WTC11 (cell line): ENCODE results near the gene YARS1. TPM values are rescaled to one million over a fixed set of nuclear protein-coding genes. Genes with fewer than 3 reads are reported as not detected.
A peak's percentile ranks its signal among the peaks of the same experiment; 100 is the strongest.

Experiments
- ATAC-seq: fragments of 200-7000 bp; cut with Tn5 transposase; 2 replicates; pipeline ENCODE4 v1.10.0; 2021; ENCODE audit warnings: mild to moderate bottlenecking, moderate library complexity
- CTCF ChIA-PET: fragments of 300-600 bp; sonication (Branson Sonifier 250); formaldehyde crosslinking; loops from one replicate; lab custom pipeline; 2021; ENCODE audit warnings: antibody characterized with exemption; lab: Charles Lee
- POLR2A ChIA-PET: fragments of 350-600 bp; sonication (Branson Sonifier 250); formaldehyde crosslinking; loops from one replicate; lab custom pipeline; 2021; ENCODE audit warnings: antibody characterized with exemption; lab: Charles Lee
- DNase-seq: peaks from one replicate; pipeline ENCODE4 v3.0.0; 2021; ENCODE audit warnings: low spot score
- H3K27ac Mint-ChIP-seq: 2 replicates; pipeline ENCODE4 v1.8.0; 2021; ENCODE audit warnings: mixed read lengths
- H3K27me3 Mint-ChIP-seq: 2 replicates; pipeline ENCODE4 v1.8.0; 2021; ENCODE audit warnings: low read depth, mild to moderate bottlenecking, moderate library complexity, mixed read lengths
- H3K36me3 Mint-ChIP-seq: 2 replicates; pipeline ENCODE4 v1.8.0; 2021; ENCODE audit warnings: mixed read lengths
- H3K4me1 Mint-ChIP-seq: 2 replicates; pipeline ENCODE4 v1.8.0; 2022; ENCODE audit warnings: mixed read lengths
- H3K4me3 Mint-ChIP-seq: 2 replicates; pipeline ENCODE4 v1.8.0; 2021; ENCODE audit warnings: mild to moderate bottlenecking, moderate library complexity, mixed read lengths
- H3K9me3 Mint-ChIP-seq: 2 replicates; pipeline ENCODE4 v1.8.0; 2021; ENCODE audit warnings: mixed read lengths
- CDX4 ChIP-seq: fragments of 250-450 bp; sonication (Bioruptor Pico); IDR thresholded peaks from 2 replicates; pipeline ENCODE4 v1.9.0; 2021; ENCODE audit warnings: moderate library complexity, mild to moderate bottlenecking, inconsistent platforms, borderline replicate concordance
- E2F5 ChIP-seq: sonication (generic); formaldehyde crosslinking; IDR thresholded peaks from 2 replicates; pipeline ENCODE4 v1.8.1; 2022; ENCODE audit warnings: mild to moderate bottlenecking, moderate library complexity, missing genetic modification reagents
- ETV6 ChIP-seq: sonication (generic); formaldehyde crosslinking; IDR thresholded peaks from 2 replicates; pipeline ENCODE4 v1.8.1; 2022; ENCODE audit warnings: mild to moderate bottlenecking, missing genetic modification reagents
- GABPB1 ChIP-seq: sonication (generic); formaldehyde crosslinking; IDR thresholded peaks from 2 replicates; pipeline ENCODE4 v1.8.1; 2023; ENCODE audit warnings: mild to moderate bottlenecking, missing genetic modification reagents
- GRHL2 ChIP-seq: fragments of 250-450 bp; sonication (Bioruptor Pico); IDR thresholded peaks from 2 replicates; pipeline ENCODE4 v1.8.0; 2022; ENCODE audit warnings: mild to moderate bottlenecking, moderate library complexity; ENCODE audit not compliant: insufficient replicate concordance, severe bottlenecking
- PRRX2 ChIP-seq: fragments of 250-450 bp; sonication (Bioruptor Pico); IDR thresholded peaks from 2 replicates; pipeline ENCODE4 v1.8.0; 2021; ENCODE audit warnings: mild to moderate bottlenecking
- SOX15 ChIP-seq: fragments of 250-450 bp; sonication (Bioruptor Pico); IDR thresholded peaks from 2 replicates; pipeline ENCODE4 v1.9.0; 2021; ENCODE audit warnings: mild to moderate bottlenecking
- TCF7 ChIP-seq: sonication (generic); formaldehyde crosslinking; IDR thresholded peaks from 2 replicates; pipeline ENCODE4 v1.8.0; 2022; ENCODE audit warnings: mild to moderate bottlenecking, low read depth, missing genetic modification reagents, moderate library complexity
- ZBTB21 ChIP-seq: sonication (generic); formaldehyde crosslinking; IDR thresholded peaks from 2 replicates; pipeline ENCODE4 v1.8.1; 2023; ENCODE audit warnings: mild to moderate bottlenecking, missing genetic modification reagents, borderline replicate concordance
- ZNF121 ChIP-seq: sonication (generic); formaldehyde crosslinking; IDR thresholded peaks from 2 replicates; pipeline ENCODE4 v1.8.0; 2023; ENCODE audit warnings: missing genetic modification reagents
- ZNF317 ChIP-seq: sonication (generic); formaldehyde crosslinking; IDR thresholded peaks from 2 replicates; pipeline ENCODE4 v1.8.1; 2023; ENCODE audit warnings: low read depth, mild to moderate bottlenecking, moderate library complexity, missing genetic modification reagents, borderline replicate concordance
- ZNF416 ChIP-seq: fragments of 250-450 bp; sonication (Bioruptor Pico); IDR thresholded peaks from 2 replicates; pipeline ENCODE4 v1.9.0; 2021; ENCODE audit warnings: mild to moderate bottlenecking, inconsistent platforms
- ZNF423 ChIP-seq: fragments of 250-450 bp; sonication (Bioruptor Pico); IDR thresholded peaks from 2 replicates; pipeline ENCODE4 v2.1.2; 2022; ENCODE audit warnings: mild to moderate bottlenecking, moderate library complexity
- ZNF671 ChIP-seq: fragments of 250-450 bp; sonication (Bioruptor Pico); IDR thresholded peaks from 2 replicates; pipeline ENCODE4 v1.8.0; 2021; ENCODE audit warnings: mild to moderate bottlenecking
- total RNA-seq: library from RNA; stranded (reverse); gene quantifications from 3 replicates; pipeline ENCODE4 v1.2.3, GENCODE V29; 2021
- TF ChIP-seq, protein P1 (sequence below): sonication (generic); formaldehyde crosslinking; IDR thresholded peaks from 2 replicates; pipeline ENCODE4 v1.8.1; 2022; ENCODE audit warnings: mild to moderate bottlenecking, missing genetic modification reagents, moderate library complexity, borderline replicate concordance
- TF ChIP-seq, protein P2 (sequence below): sonication (generic); formaldehyde crosslinking; IDR thresholded peaks from 2 replicates; pipeline ENCODE4 v1.8.1; 2023; ENCODE audit warnings: mild to moderate bottlenecking, moderate library complexity, missing genetic modification reagents
- TF ChIP-seq, protein P3 (sequence below): fragments of 200-600 bp; IDR thresholded peaks from 2 replicates; pipeline ENCODE4 v1.8.0; 2022; ENCODE audit warnings: antibody characterized with exemption
- TF ChIP-seq, protein P4 (sequence below): sonication (generic); formaldehyde crosslinking; IDR thresholded peaks from 2 replicates; pipeline ENCODE4 v1.8.0; 2022; ENCODE audit warnings: mild to moderate bottlenecking, missing genetic modification reagents

YARS1 gene
- total RNA-seq, 1 experiment from 2014 or later: 197 TPM

- peak overlapping the region; percentile 4; the same call in 1 of the 2 replicates for H3K4me3 Mint-ChIP-seq
- ChIA-PET CTCF (interaction anchor here (1.1 kb wide), 1 partner anchor 59 kb away, joined by 3 read pairs; no protein-coding TSS in a partner anchor), POLR2A (no interaction called here)
- H3K9me3 Mint-ChIP-seq: no peaks in the 10 kb centered on the region; the same call in 1 of the 2 replicates
- peaks cover 43% of the 10 kb centered on the region for H3K36me3 Mint-ChIP-seq
- DNase-seq: no peak
- no peak for ATAC-seq
- H3K4me1 Mint-ChIP-seq: peaks cover 60% of the 10 kb centered on the region
- TF ChIP-seq ZNF416 (no peak), SOX15 (no peak), GABPB1 (CRISPR knock-in tag) (peak; percentile 88)
- TF ChIP-seq, protein P1, sequence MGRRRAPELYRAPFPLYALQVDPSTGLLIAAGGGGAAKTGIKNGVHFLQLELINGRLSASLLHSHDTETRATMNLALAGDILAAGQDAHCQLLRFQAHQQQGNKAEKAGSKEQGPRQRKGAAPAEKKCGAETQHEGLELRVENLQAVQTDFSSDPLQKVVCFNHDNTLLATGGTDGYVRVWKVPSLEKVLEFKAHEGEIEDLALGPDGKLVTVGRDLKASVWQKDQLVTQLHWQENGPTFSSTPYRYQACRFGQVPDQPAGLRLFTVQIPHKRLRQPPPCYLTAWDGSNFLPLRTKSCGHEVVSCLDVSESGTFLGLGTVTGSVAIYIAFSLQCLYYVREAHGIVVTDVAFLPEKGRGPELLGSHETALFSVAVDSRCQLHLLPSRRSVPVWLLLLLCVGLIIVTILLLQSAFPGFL (CRISPR knock-in tag): no peak
- peak overlapping the region; percentile 86 for H3K27ac Mint-ChIP-seq
- no peaks in the 10 kb centered on the region for H3K27me3 Mint-ChIP-seq
Measured at GRCh38 chr1:32813941-32814739, 3.0 kb downstream of the YARS1 start.

GRCh38 chr1:32811917-32812316 is 5.2 kb downstream of the YARS1 start:
- Mint-ChIP-seq H3K27me3 (no peaks in the 10 kb centered on the region), H3K4me3 (no peak overlapping the region; the same call in 1 of the 2 replicates), H3K4me1 (peaks cover 51% of the 10 kb centered on the region), H3K27ac (peak overlapping the region; percentile 50), H3K9me3 (no peaks in the 10 kb centered on the region; the same call in 1 of the 2 replicates), H3K36me3 (peaks cover 64% of the 10 kb centered on the region)
- TF ChIP-seq, protein P2, sequence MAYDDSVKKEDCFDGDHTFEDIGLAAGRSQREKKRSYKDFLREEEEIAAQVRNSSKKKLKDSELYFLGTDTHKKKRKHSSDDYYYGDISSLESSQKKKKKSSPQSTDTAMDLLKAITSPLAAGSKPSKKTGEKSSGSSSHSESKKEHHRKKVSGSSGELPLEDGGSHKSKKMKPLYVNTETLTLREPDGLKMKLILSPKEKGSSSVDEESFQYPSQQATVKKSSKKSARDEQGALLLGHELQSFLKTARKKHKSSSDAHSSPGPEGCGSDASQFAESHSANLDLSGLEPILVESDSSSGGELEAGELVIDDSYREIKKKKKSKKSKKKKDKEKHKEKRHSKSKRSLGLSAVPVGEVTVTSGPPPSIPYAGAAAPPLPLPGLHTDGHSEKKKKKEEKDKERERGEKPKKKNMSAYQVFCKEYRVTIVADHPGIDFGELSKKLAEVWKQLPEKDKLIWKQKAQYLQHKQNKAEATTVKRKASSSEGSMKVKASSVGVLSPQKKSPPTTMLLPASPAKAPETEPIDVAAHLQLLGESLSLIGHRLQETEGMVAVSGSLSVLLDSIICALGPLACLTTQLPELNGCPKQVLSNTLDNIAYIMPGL (CRISPR knock-in tag): no peak
- TF ChIP-seq CDX4 (CRISPR knock-in tag) (no peak), ZNF121 (peak; percentile 83)
- ATAC-seq (no peak), DNase-seq (no peak)
- ChIA-PET CTCF (no interaction called here), POLR2A (interaction anchor here (0.6 kb wide), 1 partner anchor 302 kb away, joined by 3 read pairs; no protein-coding TSS in a partner anchor)

GRCh38 chr1:32811265-32811664 is 5.9 kb downstream of the YARS1 start:
- no peak for TF ChIP-seq TCF7 (CRISPR knock-in tag)
- TF ChIP-seq ZNF317 (CRISPR knock-in tag): no peak
- TF ChIP-seq, protein P3, sequence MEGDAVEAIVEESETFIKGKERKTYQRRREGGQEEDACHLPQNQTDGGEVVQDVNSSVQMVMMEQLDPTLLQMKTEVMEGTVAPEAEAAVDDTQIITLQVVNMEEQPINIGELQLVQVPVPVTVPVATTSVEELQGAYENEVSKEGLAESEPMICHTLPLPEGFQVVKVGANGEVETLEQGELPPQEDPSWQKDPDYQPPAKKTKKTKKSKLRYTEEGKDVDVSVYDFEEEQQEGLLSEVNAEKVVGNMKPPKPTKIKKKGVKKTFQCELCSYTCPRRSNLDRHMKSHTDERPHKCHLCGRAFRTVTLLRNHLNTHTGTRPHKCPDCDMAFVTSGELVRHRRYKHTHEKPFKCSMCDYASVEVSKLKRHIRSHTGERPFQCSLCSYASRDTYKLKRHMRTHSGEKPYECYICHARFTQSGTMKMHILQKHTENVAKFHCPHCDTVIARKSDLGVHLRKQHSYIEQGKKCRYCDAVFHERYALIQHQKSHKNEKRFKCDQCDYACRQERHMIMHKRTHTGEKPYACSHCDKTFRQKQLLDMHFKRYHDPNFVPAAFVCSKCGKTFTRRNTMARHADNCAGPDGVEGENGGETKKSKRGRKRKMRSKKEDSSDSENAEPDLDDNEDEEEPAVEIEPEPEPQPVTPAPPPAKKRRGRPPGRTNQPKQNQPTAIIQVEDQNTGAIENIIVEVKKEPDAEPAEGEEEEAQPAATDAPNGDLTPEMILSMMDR: no peak
- TF ChIP-seq PRRX2: no peak
- no peak for TF ChIP-seq ZNF423 (CRISPR knock-in tag)
- TF ChIP-seq GRHL2 (CRISPR knock-in tag): no peak
- TF ChIP-seq ZNF671: no peak
- TF ChIP-seq ETV6 (CRISPR knock-in tag): no peak
- TF ChIP-seq ZNF416: no peak
- TF ChIP-seq ZBTB21: no peak
- no peak for TF ChIP-seq E2F5 (CRISPR knock-in tag)
- TF ChIP-seq, protein P4, sequence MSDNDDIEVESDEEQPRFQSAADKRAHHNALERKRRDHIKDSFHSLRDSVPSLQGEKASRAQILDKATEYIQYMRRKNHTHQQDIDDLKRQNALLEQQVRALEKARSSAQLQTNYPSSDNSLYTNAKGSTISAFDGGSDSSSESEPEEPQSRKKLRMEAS (CRISPR knock-in tag): no peak
- ATAC-seq: no peak
- CTCF ChIA-PET: no interaction called here
- POLR2A ChIA-PET: no interaction called here
- peaks cover 71% of the 10 kb centered on the region for H3K36me3 Mint-ChIP-seq
- H3K4me1 Mint-ChIP-seq: peaks cover 48% of the 10 kb centered on the region
- no peaks in the 10 kb centered on the region; the same call in 1 of the 2 replicates for H3K9me3 Mint-ChIP-seq
- DNase-seq: no peak
- peak overlapping the region; percentile 94 for H3K27ac Mint-ChIP-seq
- H3K4me3 Mint-ChIP-seq: no peak overlapping the region
- H3K27me3 Mint-ChIP-seq: no peaks in the 10 kb centered on the region
